Activated CD4-positive, alpha-beta T cell treated with anti-CD3 and anti-CD28 coated beads for 24 hours (primary cell): ENCODE measurements around the gene ALB.

Experiments used
- DNase-seq, 2 donors: peaks; one replicate each; pipeline ENCODE4 v3.0.0-alpha.2; 2020; ENCODE audit warnings: low read depth in 2 of 2

Gene ALB

DNA sequence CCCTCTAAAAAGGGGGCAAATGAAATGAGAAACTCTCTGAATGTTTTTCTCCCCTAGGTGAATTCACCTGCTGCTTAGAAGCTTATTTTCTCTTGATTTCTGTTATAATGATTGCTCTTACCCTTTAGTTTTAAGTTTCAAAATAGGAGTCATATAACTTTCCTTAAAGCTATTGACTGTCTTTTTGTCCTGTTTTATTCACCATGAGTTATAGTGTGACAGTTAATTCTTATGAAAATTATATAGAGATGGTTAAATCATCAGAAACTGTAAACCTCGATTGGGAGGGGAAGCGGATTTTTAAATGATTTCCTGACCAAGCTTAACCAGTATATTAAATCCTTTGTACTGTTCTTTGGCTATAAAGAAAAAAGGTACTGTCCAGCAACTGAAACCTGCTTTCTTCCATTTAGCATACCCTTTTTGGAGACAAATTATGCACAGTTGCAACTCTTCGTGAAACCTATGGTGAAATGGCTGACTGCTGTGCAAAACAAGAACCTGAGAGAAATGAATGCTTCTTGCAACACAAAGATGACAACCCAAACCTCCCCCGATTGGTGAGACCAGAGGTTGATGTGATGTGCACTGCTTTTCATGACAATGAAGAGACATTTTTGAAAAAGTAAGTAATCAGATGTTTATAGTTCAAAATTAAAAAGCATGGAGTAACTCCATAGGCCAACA is 4.2 kb downstream of the ALB start:
- DNase-seq, result no peak

DNA sequence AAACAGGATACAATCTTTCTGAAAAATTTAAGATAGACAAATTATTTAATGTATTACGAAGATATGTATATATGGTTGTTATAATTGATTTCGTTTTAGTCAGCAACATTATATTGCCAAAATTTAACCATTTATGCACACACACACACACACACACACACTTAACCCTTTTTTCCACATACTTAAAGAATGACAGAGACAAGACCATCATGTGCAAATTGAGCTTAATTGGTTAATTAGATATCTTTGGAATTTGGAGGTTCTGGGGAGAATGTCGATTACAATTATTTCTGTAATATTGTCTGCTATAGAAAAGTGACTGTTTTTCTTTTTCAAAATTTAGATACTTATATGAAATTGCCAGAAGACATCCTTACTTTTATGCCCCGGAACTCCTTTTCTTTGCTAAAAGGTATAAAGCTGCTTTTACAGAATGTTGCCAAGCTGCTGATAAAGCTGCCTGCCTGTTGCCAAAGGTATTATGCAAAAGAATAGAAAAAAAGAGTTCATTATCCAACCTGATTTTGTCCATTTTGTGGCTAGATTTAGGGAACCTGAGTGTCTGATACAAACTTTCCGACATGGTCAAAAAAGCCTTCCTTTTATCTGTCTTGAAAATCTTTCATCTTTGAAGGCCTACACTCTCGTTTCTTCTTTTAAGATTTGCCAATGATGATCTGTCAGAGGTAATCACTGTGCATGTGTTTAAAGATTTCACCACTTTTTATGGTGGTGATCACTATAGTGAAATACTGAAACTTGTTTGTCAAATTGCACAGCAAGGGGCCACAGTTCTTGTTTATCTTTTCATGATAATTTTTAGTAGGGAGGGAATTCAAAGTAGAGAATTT is 5.2 kb downstream of the ALB start:
- DNase-seq, result no peak

DNA sequence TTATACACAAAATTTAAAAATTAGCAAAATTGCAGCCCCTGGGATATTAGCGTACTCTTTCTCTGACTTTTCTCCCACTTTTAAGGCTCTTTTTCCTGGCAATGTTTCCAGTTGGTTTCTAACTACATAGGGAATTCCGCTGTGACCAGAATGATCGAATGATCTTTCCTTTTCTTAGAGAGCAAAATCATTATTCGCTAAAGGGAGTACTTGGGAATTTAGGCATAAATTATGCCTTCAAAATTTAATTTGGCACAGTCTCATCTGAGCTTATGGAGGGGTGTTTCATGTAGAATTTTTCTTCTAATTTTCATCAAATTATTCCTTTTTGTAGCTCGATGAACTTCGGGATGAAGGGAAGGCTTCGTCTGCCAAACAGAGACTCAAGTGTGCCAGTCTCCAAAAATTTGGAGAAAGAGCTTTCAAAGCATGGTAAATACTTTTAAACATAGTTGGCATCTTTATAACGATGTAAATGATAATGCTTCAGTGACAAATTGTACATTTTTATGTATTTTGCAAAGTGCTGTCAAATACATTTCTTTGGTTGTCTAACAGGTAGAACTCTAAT is 6.0 kb downstream of the ALB start:
- DNase-seq, result no peak

DNA sequence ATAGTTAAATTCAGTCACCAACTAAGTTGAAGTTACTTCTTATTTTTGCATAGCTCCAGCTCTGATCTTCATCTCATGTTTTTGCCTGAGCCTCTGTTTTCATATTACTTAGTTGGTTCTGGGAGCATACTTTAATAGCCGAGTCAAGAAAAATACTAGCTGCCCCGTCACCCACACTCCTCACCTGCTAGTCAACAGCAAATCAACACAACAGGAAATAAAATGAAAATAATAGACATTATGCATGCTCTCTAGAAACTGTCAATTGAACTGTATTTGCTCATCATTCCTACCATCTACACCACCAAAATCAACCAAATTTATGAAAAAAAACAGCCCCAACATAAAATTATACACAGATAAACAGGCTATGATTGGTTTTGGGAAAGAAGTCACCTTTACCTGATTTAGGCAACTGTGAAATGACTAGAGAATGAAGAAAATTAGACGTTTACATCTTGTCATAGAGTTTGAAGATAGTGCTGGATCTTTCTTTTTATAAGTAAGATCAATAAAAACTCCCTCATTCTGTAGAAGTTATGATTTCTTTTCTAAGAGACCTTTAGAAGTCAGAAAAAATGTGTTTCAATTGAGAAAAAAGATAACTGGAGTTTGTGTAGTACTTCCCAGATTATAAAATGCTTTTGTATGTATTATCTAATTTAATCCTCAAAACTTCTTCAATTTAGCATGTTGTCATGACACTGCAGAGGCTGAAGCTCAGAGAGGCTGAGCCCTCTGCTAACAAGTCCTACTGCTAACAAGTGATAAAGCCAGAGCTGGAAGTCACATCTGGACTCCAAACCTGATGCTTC is 7.0 kb downstream of the ALB start:
- no peak for DNase-seq

DNA sequence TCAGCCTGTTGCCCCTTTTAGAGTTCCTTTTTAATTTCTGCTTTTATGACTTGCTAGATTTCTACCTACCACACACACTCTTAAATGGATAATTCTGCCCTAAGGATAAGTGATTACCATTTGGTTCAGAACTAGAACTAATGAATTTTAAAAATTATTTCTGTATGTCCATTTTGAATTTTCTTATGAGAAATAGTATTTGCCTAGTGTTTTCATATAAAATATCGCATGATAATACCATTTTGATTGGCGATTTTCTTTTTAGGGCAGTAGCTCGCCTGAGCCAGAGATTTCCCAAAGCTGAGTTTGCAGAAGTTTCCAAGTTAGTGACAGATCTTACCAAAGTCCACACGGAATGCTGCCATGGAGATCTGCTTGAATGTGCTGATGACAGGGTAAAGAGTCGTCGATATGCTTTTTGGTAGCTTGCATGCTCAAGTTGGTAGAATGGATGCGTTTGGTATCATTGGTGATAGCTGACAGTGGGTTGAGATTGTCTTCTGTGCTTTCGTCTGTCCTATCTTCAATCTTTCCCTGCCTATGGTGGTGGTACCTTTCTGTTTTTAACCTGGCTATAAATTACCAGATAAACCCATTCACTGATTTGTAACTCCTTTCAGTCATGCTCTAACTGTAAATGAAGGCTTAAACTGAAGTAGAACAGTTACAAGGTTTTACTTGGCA is 7.8 kb downstream of the ALB start:
- DNase-seq, result no peak

DNA sequence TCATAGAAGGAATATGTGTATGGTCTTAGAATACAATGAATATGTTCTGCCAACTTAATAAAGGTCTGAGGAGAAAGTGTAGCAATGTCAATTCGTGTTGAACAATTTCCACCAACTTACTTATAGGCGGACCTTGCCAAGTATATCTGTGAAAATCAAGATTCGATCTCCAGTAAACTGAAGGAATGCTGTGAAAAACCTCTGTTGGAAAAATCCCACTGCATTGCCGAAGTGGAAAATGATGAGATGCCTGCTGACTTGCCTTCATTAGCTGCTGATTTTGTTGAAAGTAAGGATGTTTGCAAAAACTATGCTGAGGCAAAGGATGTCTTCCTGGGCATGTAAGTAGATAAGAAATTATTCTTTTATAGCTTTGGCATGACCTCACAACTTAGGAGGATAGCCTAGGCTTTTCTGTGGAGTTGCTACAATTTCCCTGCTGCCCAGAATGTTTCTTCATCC is 9.2 kb downstream of the ALB start:
- DNase-seq, result no peak

DNA sequence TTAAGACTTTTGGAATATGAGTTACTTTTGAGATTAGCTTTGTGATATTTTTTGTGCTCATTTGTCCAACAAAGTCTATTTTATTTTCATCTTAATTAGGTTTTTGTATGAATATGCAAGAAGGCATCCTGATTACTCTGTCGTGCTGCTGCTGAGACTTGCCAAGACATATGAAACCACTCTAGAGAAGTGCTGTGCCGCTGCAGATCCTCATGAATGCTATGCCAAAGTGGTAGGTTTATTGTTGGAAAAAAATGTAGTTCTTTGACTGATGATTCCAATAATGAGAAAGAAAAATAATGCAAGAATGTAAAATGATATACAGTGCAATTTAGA is 10.8 kb downstream of the ALB start:
- no peak for DNase-seq

DNA sequence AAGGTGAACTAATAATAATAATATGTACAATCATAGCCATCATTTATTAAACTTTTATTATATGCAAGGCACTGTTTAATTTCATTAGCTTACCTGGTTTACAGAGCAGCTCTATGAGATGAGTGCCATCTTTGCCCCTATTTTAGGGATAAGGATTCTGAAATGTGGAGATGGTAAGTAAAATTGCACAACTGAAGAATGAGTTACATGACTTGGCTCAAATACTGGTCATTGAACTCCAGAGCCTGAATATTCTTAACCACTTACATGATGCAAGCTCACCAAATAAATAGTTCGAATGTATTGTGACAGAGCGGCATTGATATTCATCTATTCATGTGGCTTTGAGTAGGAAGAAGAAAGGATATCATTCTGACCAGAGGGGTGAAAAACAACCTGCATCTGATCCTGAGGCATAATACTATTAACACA is 11.7 kb downstream of the ALB start:
- no peak for DNase-seq

DNA sequence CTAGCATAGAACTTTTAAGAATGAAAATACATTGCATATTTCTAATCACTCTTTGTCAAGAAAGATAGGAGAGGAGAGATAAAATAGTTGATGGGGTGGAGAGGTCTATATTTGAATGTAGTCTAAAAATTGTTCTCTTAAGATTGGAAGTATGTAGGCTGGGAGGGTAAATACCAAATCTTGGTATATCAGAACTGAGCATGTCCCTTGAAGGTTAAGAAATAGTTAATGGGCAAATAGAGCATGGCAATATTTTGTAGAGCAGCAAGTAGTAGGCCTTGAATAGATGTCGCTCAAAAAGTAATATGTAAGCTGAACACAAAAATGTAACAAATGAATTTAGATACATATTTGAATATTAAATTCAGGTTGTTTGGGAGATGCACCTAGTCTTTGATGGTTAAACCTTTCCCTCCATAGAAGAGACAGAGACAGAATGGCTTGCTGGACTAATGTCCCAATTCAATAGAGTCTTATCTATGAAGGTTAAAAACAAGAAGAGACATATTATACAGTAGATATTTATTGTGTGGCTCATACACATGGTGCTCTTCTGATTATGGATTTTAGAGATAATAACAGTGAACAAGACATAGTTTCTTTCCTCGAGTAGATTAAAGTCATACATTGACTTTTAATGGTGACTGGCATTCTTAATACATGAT is 12.5 kb downstream of the ALB start:
- DNase-seq, result no peak

DNA sequence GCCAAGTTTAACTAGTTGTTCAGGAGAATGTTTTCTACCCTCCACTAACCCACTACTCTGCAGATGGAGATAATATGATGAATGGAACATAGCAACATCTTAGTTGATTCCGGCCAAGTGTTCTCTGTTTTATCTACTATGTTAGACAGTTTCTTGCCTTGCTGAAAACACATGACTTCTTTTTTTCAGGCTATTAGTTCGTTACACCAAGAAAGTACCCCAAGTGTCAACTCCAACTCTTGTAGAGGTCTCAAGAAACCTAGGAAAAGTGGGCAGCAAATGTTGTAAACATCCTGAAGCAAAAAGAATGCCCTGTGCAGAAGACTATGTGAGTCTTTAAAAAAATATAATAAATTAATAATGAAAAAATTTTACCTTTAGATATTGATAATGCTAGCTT is 13.3 kb downstream of the ALB start:
- no peak for DNase-seq

DNA sequence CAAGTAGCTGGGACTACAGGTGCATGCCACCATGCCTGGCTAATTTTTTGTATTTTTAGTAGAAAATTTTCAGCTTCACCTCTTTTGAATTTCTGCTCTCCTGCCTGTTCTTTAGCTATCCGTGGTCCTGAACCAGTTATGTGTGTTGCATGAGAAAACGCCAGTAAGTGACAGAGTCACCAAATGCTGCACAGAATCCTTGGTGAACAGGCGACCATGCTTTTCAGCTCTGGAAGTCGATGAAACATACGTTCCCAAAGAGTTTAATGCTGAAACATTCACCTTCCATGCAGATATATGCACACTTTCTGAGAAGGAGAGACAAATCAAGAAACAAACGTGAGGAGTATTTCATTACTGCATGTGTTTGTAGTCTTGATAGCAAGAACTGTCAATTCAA is 13.9 kb downstream of the ALB start:
- no peak for DNase-seq

DNA sequence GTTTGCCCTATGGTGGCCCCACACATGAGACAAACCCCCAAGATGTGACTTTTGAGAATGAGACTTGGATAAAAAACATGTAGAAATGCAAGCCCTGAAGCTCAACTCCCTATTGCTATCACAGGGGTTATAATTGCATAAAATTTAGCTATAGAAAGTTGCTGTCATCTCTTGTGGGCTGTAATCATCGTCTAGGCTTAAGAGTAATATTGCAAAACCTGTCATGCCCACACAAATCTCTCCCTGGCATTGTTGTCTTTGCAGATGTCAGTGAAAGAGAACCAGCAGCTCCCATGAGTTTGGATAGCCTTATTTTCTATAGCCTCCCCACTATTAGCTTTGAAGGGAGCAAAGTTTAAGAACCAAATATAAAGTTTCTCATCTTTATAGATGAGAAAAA is 14.6 kb downstream of the ALB start:
- no peak for DNase-seq

DNA sequence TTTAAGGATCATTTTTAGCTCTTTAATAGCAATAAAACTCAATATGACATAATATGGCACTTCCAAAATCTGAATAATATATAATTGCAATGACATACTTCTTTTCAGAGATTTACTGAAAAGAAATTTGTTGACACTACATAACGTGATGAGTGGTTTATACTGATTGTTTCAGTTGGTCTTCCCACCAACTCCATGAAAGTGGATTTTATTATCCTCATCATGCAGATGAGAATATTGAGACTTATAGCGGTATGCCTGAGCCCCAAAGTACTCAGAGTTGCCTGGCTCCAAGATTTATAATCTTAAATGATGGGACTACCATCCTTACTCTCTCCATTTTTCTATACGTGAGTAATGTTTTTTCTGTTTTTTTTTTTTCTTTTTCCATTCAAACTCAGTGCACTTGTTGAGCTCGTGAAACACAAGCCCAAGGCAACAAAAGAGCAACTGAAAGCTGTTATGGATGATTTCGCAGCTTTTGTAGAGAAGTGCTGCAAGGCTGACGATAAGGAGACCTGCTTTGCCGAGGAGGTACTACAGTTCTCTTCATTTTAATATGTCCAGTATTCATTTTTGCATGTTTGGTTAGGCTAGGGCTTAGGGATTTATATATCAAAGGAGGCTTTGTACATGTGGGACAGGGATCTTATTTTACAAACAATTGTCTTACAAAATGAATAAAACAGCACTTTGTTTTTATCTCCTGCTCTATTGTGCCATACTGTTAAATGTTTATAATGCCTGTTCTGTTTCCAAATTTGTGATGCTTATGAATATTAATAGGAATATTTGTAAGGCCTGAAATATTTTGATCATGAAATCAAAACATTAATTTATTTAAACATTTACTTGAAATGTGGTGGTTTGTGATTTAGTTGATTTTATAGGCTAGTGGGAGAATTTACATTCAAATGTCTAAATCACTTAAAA is 15.3 kb downstream of the ALB start:
- DNase-seq, result no peak

DNA sequence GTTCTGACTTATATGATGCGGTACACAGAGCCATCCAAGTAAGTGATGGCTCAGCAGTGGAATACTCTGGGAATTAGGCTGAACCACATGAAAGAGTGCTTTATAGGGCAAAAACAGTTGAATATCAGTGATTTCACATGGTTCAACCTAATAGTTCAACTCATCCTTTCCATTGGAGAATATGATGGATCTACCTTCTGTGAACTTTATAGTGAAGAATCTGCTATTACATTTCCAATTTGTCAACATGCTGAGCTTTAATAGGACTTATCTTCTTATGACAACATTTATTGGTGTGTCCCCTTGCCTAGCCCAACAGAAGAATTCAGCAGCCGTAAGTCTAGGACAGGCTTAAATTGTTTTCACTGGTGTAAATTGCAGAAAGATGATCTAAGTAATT is 16.5 kb downstream of the ALB start:
- no peak for DNase-seq

DNA sequence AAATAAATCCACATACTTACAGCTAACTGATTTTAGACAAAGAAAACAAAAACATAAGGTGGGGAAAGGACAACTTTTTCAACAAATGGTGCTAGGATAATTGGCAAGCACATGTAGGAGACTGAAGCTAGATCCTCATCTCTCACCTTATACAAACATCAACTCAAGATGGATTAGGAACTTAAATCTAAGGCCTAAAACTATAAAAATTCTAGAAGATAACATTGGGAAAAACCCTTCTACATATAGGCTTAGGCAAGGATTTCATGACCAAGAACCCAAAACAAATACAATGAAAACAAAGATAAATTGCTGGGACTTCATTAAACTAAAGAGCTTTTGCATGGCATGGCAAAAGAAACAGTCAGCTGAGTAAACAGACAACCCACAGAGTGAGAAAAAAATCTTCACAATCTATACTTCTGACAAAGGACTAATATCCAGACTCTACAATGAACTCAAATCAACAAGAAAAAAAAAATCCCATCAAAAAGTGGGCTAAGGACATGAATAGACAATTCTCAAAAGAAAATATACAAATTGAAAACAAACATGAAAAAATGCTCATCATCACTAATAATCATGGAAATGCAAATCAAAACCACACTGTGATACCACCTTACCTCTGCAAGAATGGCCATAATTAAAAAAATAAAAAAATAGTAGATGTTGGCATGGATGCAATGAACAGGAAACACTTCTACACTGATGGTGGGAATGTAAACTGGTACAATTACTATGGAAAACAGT is 17.8 kb downstream of the ALB start:
- DNase-seq, result no peak

DNA sequence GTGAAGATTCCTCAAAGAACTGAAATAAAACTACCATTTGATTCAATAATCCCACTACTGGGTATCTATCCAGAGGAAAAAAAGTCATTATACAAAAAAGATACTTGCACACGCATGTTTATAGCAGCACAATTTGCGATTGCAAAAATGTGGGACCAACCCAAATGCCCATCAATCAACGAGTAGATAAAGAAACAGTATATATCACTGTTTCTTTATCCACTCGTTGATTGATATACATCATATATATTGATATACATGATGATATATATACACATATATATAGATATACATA is 18.3 kb downstream of the ALB start:
- no peak for DNase-seq

DNA sequence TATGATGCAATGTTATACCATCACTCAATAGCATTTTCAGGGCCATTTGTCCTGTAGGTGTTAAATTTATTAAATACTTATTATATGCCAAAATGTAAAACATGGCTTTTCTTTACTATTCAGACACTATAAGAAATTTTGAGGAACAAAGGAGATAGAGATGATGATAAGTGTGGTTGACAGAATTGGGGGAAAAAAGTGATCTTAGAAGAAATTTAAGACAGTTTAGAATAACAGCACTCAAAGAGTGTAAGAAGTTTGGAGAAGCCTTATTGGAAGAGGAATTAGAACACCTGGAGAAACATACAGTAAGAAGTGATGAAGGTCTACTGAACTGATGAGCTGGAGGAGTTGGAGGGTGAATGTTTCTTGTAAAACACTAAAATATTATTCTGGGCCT is 19.1 kb downstream of the ALB start:
- no peak for DNase-seq

DNA sequence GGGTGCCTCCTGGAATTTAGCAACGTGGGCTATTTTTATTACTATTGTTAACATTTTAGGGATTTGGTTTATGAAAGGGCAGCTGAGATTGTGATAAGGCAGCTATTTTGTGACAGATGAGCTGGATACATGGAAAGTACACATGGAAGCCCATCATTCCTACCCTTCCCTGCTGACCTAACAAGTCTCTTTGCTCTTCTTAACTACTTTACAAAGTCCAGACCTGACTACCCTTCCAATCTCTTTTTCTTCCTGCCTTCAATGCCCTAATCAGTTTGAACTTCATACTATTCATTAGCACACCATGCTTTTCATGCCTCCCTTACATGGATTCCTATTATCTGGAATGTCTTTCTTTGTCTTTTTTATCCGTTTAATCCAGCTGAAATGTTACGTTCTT is 22.6 kb downstream of the ALB start:
- no peak for DNase-seq

DNA sequence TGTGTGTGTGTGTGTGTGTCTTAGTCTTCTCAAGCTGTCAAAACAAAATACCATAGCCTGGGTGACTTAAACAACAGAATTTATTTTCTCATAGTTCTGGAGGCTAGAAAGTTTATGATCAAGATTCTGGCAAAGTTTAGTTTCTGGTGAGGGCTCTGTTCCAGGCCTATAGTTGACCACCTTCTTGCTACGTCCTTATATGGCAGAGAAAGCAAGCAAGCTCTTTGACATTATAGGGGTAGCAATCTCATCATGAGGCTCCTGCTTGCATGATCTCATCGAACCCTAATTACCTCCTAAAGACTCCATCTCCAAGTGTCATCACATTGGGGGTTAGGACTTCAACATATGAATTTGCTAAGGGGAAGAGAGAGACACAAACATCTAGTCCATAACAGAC is 25.0 kb downstream of the ALB start:
- DNase-seq, result no peak
